Measurements from ENCODE around the gene LRP11.
"Not testable (repeated sequence)": the region's sequence is repeated elsewhere in the genome, so short reads cannot be mapped to it uniquely, and the experiment has no call there.

LRP11 gene

DNA sequence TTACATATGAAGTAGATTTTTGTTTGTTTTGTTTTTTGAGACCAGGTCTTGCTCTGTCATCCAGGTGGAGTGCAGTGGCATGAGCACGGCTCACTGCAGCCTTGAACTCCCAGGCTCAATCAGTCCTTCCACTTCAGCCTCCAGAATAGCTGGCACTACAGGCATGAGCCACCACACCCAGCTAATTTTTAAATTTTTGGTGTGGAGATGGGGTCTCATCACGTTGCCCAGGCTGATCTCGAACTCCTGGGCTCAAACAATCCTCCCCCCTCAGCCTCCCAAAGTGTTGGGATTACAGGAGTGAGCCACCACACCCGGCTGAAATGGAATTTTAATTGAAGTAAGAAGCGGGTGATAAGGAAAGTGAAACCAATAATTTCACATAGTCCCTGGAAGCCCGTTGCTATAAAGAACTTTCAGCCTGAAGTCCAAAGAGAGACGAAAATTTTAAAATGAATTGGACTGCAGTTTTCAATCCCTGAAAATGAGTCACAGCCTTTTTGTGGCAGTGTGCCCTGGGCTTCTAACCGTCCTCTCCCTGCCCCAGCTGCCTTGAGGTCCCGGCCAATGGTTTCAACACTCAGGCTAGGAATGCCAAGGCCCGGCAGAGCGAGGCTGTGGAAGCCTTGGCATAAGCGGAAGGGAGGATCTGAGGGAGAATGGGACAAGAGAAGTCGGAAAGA is 33.0 kb upstream of the LRP11 start:
- no peaks in the 10 kb centered on the region for H3K36me3 ChIP-seq (ENCODE audit: control insufficient read depth, insufficient read depth, low read length)
- no CpG with 5 or more reads among the region's 13 CpGs for WGBS (ENCODE audit: insufficient coverage, insufficient read length)
- H3K4me3 ChIP-seq (ENCODE audit: low read length), result no peak overlapping the region
- H3K27me3 ChIP-seq (ENCODE audit: control insufficient read depth, insufficient read depth, low read length), result no peaks in the 10 kb centered on the region
- no peaks in the 10 kb centered on the region for H3K4me1 ChIP-seq (ENCODE audit: control insufficient read depth, insufficient read depth, low read length)
- no peaks in the 10 kb centered on the region for H3K9me3 ChIP-seq (ENCODE audit: control insufficient read depth, insufficient read depth, low read length)
- no peak for DNase-seq (ENCODE audit: low read depth, low spot score)
- no peak overlapping the region for H3K27ac ChIP-seq (ENCODE audit: low read length)

DNA sequence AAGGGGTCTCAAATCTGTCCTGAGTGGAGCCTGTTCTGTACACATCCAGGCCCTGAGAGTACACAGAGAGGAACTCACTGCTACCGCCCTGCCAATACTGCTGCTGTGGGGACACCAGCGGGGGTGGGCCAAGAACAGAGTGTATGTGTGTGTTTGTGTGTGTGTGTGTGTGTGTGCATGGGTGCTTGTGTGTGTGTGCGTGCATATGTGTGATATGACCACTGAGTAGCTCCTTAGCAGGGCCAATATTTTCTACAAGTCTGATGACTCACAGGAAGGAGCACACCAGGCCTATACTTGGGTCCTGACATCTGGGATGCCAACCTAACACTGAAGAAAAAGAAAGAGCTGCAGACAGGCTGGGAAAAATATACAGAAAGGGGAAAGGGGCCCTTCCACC is 32.3 kb upstream of the LRP11 start:
- H3K4me1 ChIP-seq (ENCODE audit: control insufficient read depth, insufficient read depth, low read length), result no peaks in the 10 kb centered on the region
- WGBS (ENCODE audit: insufficient coverage, insufficient read length), result no CpG with 5 or more reads among the region's 3 CpGs
- H3K4me3 ChIP-seq (ENCODE audit: low read length), result no peak overlapping the region
- no peak for DNase-seq (ENCODE audit: low read depth, low spot score)
- H3K27me3 ChIP-seq (ENCODE audit: control insufficient read depth, insufficient read depth, low read length), result no peaks in the 10 kb centered on the region
- no peaks in the 10 kb centered on the region for H3K36me3 ChIP-seq (ENCODE audit: control insufficient read depth, insufficient read depth, low read length)
- H3K27ac ChIP-seq (ENCODE audit: low read length), result no peak overlapping the region
- H3K9me3 ChIP-seq (ENCODE audit: control insufficient read depth, insufficient read depth, low read length), result no peaks in the 10 kb centered on the region

DNA sequence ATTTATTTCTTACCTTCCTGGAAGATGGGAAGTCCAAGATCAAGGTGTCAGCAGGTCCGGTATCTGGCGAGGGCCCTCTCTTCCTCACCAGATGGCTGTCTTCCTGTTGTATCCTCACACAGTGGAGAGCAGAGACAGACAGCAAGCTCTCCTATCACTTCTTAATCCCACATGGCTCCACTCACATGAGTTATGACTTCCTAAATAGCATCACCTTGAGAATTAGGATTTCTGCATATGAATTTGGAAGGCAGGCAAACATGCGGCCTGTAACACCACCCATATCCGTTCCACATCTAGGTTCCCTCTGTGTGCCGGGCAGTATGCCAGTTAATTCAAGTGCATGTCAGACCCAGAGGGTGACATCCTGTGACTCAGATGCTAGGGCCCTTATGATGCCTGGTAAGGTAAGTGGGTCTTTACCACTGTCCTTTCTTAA is 31.7 kb upstream of the LRP11 start:
- no CpG with 5 or more reads among the region's 5 CpGs for WGBS (ENCODE audit: insufficient coverage, insufficient read length)
- Histone ChIP-seq H3K27ac (ENCODE audit: low read length) (no peak overlapping the region), H3K9me3 (ENCODE audit: control insufficient read depth, insufficient read depth, low read length) (no peaks in the 10 kb centered on the region), H3K36me3 (ENCODE audit: control insufficient read depth, insufficient read depth, low read length) (no peaks in the 10 kb centered on the region), H3K4me1 (ENCODE audit: control insufficient read depth, insufficient read depth, low read length) (no peaks in the 10 kb centered on the region), H3K4me3 (ENCODE audit: low read length) (no peak overlapping the region), H3K27me3 (ENCODE audit: control insufficient read depth, insufficient read depth, low read length) (no peaks in the 10 kb centered on the region)
- no peak for DNase-seq (ENCODE audit: low read depth, low spot score)

DNA sequence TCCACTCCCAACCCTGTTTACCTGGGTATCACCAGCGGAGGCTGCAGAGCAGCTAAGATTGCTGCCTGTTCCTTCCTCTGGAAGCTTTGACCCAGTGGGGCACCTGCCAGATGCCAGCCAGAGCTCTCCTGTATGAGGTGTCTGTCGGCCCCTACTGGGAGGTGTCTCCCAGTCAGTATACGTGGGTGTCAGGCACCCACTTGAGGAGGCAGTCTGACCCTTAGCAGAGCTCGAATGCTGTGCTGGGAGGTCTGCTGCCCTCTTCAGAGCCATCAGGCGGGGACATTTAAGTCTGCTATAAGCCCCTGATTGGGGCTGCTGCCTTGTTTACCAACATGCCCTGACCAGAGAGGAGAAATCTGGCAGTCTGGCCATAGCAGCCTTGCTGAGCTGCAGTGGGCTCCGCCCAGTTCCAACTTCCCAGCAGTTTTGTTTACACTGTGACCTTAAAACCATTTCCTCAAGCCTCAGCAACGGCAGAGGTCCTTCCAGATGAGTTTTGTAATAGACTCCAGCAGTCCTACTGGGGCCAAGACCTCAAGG is 31.0 kb upstream of the LRP11 start:
- no CpG with 5 or more reads among the region's 7 CpGs for WGBS (ENCODE audit: insufficient coverage, insufficient read length)
- Histone ChIP-seq H3K9me3 (ENCODE audit: control insufficient read depth, insufficient read depth, low read length) (no peaks in the 10 kb centered on the region), H3K36me3 (ENCODE audit: control insufficient read depth, insufficient read depth, low read length) (no peaks in the 10 kb centered on the region), H3K27ac (ENCODE audit: low read length) (no peak overlapping the region), H3K4me3 (ENCODE audit: low read length) (no peak overlapping the region), H3K27me3 (ENCODE audit: control insufficient read depth, insufficient read depth, low read length) (no peaks in the 10 kb centered on the region), H3K4me1 (ENCODE audit: control insufficient read depth, insufficient read depth, low read length) (no peaks in the 10 kb centered on the region)
- DNase-seq (ENCODE audit: low read depth, low spot score), result no peak

DNA sequence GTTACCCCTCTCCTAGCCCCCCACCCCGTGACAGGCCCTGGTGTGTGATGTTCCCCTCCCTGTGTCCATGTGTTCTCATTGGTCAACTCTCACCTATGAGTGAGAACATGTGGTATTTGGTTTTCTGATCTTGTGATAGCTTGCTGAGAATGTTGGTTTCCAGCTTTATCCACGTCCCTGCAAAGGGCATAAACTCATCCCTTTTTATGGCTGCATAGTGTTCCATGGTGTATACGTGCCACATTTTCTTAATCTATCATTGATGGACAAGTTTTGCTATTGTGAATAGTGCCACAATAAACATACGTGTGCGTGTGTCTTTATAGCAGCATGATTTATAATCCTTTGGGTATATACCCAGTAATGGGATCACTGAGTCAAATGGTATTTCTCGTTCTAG is 27.7 kb upstream of the LRP11 start:
- H3K36me3 ChIP-seq (ENCODE audit: control insufficient read depth, insufficient read depth, low read length); H3K4me3 ChIP-seq (ENCODE audit: low read length); H3K4me1 ChIP-seq (ENCODE audit: control insufficient read depth, insufficient read depth, low read length); H3K27me3 ChIP-seq (ENCODE audit: control insufficient read depth, insufficient read depth, low read length); H3K9me3 ChIP-seq (ENCODE audit: control insufficient read depth, insufficient read depth, low read length); H3K27ac ChIP-seq (ENCODE audit: low read length); DNase-seq (ENCODE audit: low read depth, low spot score): not testable (repeated sequence)
- WGBS (ENCODE audit: insufficient coverage, insufficient read length), result no CpG with 5 or more reads among the region's 6 CpGs

DNA sequence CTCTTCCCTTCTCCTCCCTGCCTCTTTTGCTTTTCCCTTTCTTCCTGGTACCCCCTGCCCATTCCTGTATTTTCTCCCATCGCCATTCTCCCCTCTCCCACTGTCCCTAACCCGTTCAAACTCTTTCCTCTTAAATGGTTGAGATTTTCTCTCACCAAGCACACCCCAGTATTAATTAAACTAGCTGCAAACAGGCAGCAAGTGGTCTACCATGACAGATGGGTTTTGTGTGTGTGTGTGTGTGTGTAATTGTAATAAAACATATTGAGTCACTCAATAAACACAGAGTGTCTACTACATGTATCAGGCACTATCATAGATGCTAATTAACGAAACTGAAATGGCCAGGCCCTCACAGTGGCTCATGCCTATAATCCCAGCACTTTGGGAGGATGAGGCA is 27.1 kb upstream of the LRP11 start:
- 100% methylated on average over 2 of the region's 3 CpGs for WGBS (ENCODE audit: insufficient coverage, insufficient read length)
- Histone ChIP-seq H3K27ac (ENCODE audit: low read length) (no peak overlapping the region), H3K4me1 (ENCODE audit: control insufficient read depth, insufficient read depth, low read length) (no peaks in the 10 kb centered on the region), H3K27me3 (ENCODE audit: control insufficient read depth, insufficient read depth, low read length) (no peaks in the 10 kb centered on the region), H3K4me3 (ENCODE audit: low read length) (no peak overlapping the region), H3K36me3 (ENCODE audit: control insufficient read depth, insufficient read depth, low read length) (no peaks in the 10 kb centered on the region), H3K9me3 (ENCODE audit: control insufficient read depth, insufficient read depth, low read length) (no peaks in the 10 kb centered on the region)
- no peak for DNase-seq (ENCODE audit: low read depth, low spot score)

DNA sequence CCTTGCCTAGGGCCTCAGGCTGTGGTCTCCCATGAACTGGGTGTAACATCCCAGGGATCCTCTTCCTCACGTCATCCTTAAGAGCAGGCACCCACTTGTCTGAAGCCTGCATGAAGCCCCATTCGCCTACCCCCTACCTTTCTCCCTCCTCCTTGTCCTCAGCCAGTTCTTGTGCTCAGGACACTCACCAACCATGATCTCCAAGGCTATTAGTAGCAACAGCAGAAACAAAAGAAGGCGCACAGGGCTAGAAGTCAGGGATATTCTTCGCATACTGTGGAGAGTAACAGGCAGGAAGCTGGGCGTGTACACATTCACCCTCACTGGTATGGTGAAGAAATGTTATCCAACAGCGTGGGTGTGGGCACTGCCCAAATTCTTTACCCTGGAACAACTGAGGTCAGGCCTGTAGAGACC is 26.5 kb upstream of the LRP11 start:
- H3K36me3 ChIP-seq (ENCODE audit: control insufficient read depth, insufficient read depth, low read length), result no peaks in the 10 kb centered on the region
- H3K4me3 ChIP-seq (ENCODE audit: low read length), result no peak overlapping the region
- no peaks in the 10 kb centered on the region for H3K27me3 ChIP-seq (ENCODE audit: control insufficient read depth, insufficient read depth, low read length)
- WGBS (ENCODE audit: insufficient coverage, insufficient read length), result no CpG with 5 or more reads among the region's 6 CpGs
- H3K9me3 ChIP-seq (ENCODE audit: control insufficient read depth, insufficient read depth, low read length), result no peaks in the 10 kb centered on the region
- no peak for DNase-seq (ENCODE audit: low read depth, low spot score)
- no peak overlapping the region for H3K27ac ChIP-seq (ENCODE audit: low read length)
- H3K4me1 ChIP-seq (ENCODE audit: control insufficient read depth, insufficient read depth, low read length), result no peaks in the 10 kb centered on the region

DNA sequence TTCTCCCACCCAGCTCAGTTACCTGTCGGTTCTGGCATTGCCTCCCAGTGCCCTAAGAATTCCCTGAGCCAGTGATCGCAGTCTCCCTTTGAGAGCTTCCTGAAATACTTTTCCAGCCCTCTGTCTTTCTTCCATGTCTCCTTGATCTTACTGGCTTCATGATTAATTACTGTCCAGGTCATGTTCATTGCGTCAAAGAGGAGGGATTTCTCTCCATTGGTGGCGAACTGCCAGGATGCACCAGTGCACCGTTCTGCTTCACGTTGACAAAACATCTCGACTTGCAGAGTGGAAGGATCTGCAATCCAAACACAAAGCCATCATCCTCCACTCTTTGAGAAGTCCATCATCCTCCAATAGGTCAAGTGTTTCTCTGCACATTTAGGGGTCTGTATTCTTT is 25.2 kb upstream of the LRP11 start:
- Histone ChIP-seq H3K36me3 (ENCODE audit: control insufficient read depth, insufficient read depth, low read length) (no peaks in the 10 kb centered on the region), H3K4me3 (ENCODE audit: low read length) (no peak overlapping the region), H3K27me3 (ENCODE audit: control insufficient read depth, insufficient read depth, low read length) (no peaks in the 10 kb centered on the region), H3K27ac (ENCODE audit: low read length) (no peak overlapping the region), H3K4me1 (ENCODE audit: control insufficient read depth, insufficient read depth, low read length) (no peaks in the 10 kb centered on the region), H3K9me3 (ENCODE audit: control insufficient read depth, insufficient read depth, low read length) (no peaks in the 10 kb centered on the region)
- no peak for DNase-seq (ENCODE audit: low read depth, low spot score)
- WGBS (ENCODE audit: insufficient coverage, insufficient read length), result no CpG with 5 or more reads among the region's 7 CpGs

DNA sequence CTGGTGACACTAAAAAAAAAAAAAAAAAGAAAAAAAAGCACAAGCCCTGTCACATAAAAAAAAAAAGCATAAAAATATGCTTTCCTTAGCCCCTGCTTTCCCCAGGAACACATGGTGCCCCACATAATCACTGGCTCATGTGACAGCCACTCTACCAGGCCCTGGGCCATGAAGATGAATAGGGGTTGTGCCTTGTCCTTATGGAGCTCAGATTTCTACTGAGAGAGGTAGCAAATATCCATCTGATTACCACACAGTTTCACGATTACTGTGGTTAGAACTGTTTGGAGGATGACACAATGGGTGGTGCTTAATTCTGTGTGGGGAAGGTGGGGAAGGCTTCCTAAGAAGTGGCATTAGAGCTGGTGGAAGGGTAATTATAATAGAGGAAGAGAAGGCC is 24.5 kb upstream of the LRP11 start:
- Histone ChIP-seq H3K27me3 (ENCODE audit: control insufficient read depth, insufficient read depth, low read length) (no peaks in the 10 kb centered on the region), H3K4me1 (ENCODE audit: control insufficient read depth, insufficient read depth, low read length) (no peaks in the 10 kb centered on the region), H3K4me3 (ENCODE audit: low read length) (no peak overlapping the region), H3K9me3 (ENCODE audit: control insufficient read depth, insufficient read depth, low read length) (no peaks in the 10 kb centered on the region), H3K36me3 (ENCODE audit: control insufficient read depth, insufficient read depth, low read length) (no peaks in the 10 kb centered on the region), H3K27ac (ENCODE audit: low read length) (no peak overlapping the region)
- no CpG with 5 or more reads among the region's 1 CpG for WGBS (ENCODE audit: insufficient coverage, insufficient read length)
- DNase-seq (ENCODE audit: low read depth, low spot score), result no peak

DNA sequence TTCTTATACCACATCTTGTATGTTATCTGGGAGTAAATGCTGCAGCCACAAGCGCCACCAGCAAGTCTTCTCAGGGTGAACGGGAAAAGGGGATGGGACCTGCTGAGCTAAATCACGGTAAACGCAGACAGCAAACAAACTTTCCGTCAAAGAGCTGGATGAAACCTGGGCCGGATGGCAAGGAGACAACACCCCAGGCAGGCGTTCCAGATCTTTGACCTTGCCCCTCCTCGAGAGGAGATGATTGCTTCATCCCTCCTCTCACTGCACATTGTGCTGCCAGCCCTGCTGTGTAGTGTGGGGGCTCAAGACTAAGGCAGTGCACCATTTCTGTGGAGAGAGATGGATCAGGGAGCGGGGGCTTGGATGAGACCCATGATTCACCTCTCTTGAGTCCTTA is 23.9 kb upstream of the LRP11 start:
- no peaks in the 10 kb centered on the region for H3K36me3 ChIP-seq (ENCODE audit: control insufficient read depth, insufficient read depth, low read length)
- H3K4me1 ChIP-seq (ENCODE audit: control insufficient read depth, insufficient read depth, low read length), result no peaks in the 10 kb centered on the region
- DNase-seq (ENCODE audit: low read depth, low spot score), result no peak
- no peaks in the 10 kb centered on the region for H3K9me3 ChIP-seq (ENCODE audit: control insufficient read depth, insufficient read depth, low read length)
- no CpG with 5 or more reads among the region's 9 CpGs for WGBS (ENCODE audit: insufficient coverage, insufficient read length)
- H3K27me3 ChIP-seq (ENCODE audit: control insufficient read depth, insufficient read depth, low read length), result no peaks in the 10 kb centered on the region
- no peak overlapping the region for H3K27ac ChIP-seq (ENCODE audit: low read length)
- H3K4me3 ChIP-seq (ENCODE audit: low read length), result no peak overlapping the region

DNA sequence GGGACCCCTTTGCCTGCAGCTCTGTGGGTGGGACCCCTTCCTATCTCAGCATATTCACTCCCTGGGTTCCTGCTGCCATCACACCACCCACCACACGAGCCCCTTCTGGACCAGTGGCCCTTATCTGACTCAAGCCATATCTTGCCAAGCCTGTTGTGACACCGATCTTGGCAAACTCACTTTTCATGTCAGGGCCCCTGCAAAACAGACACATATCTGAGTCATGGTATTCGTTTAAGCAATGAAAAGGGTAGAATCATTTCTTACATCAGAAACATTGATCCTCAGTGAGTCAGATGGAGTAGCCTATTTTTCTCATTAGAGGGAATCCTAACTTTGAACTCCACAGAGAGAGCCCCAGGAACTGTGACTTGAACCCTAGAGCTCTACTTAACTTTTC is 23.2 kb upstream of the LRP11 start:
- Histone ChIP-seq H3K27me3 (ENCODE audit: control insufficient read depth, insufficient read depth, low read length) (no peaks in the 10 kb centered on the region), H3K4me3 (ENCODE audit: low read length) (no peak overlapping the region), H3K4me1 (ENCODE audit: control insufficient read depth, insufficient read depth, low read length) (no peaks in the 10 kb centered on the region), H3K27ac (ENCODE audit: low read length) (no peak overlapping the region), H3K36me3 (ENCODE audit: control insufficient read depth, insufficient read depth, low read length) (no peaks in the 10 kb centered on the region), H3K9me3 (ENCODE audit: control insufficient read depth, insufficient read depth, low read length) (no peaks in the 10 kb centered on the region)
- no CpG with 5 or more reads among the region's 3 CpGs for WGBS (ENCODE audit: insufficient coverage, insufficient read length)
- DNase-seq (ENCODE audit: low read depth, low spot score), result no peak
